ENCODE results near the gene RAB4A. TPM values are rescaled to one million over a fixed set of nuclear protein-coding genes. Genes with fewer than 3 reads are reported as not detected.
A peak's percentile ranks its signal among the peaks of the same experiment; 100 is the strongest.

RAB4A gene
- total and polyA plus RNA-seq, 9 of the 15 experiments (the other 6 are each of a cell fraction or from before 2014, with no cell fraction given): 8.3 to 61.0 (median 26.7) TPM

GRCh38 chr1:229280037-229280828, 9.3 kb downstream of the RAB4A start:
- ATAC-seq (peak; percentile 62), DNase-seq (ENCODE audit: extremely low read depth in 1 of 4, low spot score in 3 of 4) (peak in 2 of 4 experiments; percentile 27 to 38), FAIRE-seq (peak; percentile 65)
- 5% methylated on average over 6 of the region's 6 CpGs for WGBS (ENCODE audit: insufficient coverage, low coverage, missing lambda C conversion rate)
- H3K36me3 ChIP-seq (ENCODE audit: control insufficient read depth, insufficient read depth, low read length): peaks cover 4% of the 10 kb centered on the region; the same call in 2 of the 3 replicates
- H2AFZ ChIP-seq (ENCODE audit: low read depth, low read length): no peak overlapping the region
- BruUV-seq (replicated peaks): no TSS peak
- H3K27ac ChIP-seq (ENCODE audit: extremely low read depth, low read depth, low read length): peak overlapping the region; percentile 38; the same call in 1 of the 3 replicates
- H3K9me3 ChIP-seq (replicated peaks; ENCODE audit: control insufficient read depth, insufficient read depth, low read depth, low read length): no peaks in the 10 kb centered on the region
- no peak overlapping the region for H3K9ac ChIP-seq (ENCODE audit: insufficient read depth in 1 of 2, low read depth in 2 of 2, low read length in 2 of 2)
- peaks cover 7% of the 10 kb centered on the region for H4K20me1 ChIP-seq (replicated peaks; ENCODE audit: control insufficient read depth, insufficient read depth, low read length)
- CTCF ChIA-PET (ENCODE audit: low intra/inter-chr PET ratio): no interaction called here
- in situ Hi-C loops (cut with MboI) (no loop called here), intact Hi-C loops (cut with micrococcal nuclease) (no loop called here)
- POLR2A ChIA-PET: interaction anchor here (1.0 to 1.1 kb wide), 2 partner anchors 11 to 228 kb away, joined by 3 to 6 read pairs; no protein-coding TSS in a partner anchor
- peaks cover 91% of the 10 kb centered on the region for H3K79me2 ChIP-seq (ENCODE audit: control insufficient read depth, insufficient read depth, low read length)
- H3K9me1 ChIP-seq (ENCODE audit: control insufficient read depth, insufficient read depth, low read length): no peaks in the 10 kb centered on the region
- no peaks in the 10 kb centered on the region for H3K27me3 ChIP-seq (ENCODE audit: control insufficient read depth in 2 of 2, insufficient read depth in 2 of 2, low read length in 2 of 2)
- H3K4me2 ChIP-seq (ENCODE audit: insufficient read depth, low read length): peak overlapping the region; percentile 36
- peaks cover 7 to 42% of the 10 kb centered on the region in 2 experiments for H3K4me1 ChIP-seq (replicated peaks in 1 of 2; ENCODE audit: control insufficient read depth in 2 of 2, insufficient read depth in 2 of 2, low read length in 2 of 2)
- H3K4me3 ChIP-seq: no peak overlapping the region
- TF ChIP-seq YY1 (IDR thresholded peaks at IDR 0.05; ENCODE audit: borderline replicate concordance in 1 of 3, control insufficient read depth in 1 of 3, extremely low read depth in 1 of 3, insufficient read depth in 3 of 3, insufficient read length in 1 of 3, insufficient replicate concordance in 2 of 3, low read depth in 1 of 3, low read length in 2 of 3) (no peak), ZNF518B (CRISPR knock-in tag; IDR thresholded peaks at IDR 0.05) (no peak), U2AF2 (optimal IDR thresholded peaks at IDR 0.05; ENCODE audit: low read depth, low read length) (no peak), OTX1 (CRISPR knock-in tag; IDR thresholded peaks at IDR 0.05) (no peak), SMARCA5 (IDR thresholded peaks at IDR 0.05) (0 out of 2 replicates have a peak, but pooled peaks have one; percentile 43), KAT8 (IDR thresholded peaks at IDR 0.05; ENCODE audit: low read depth) (no peak), MBD2 (IDR thresholded peaks at IDR 0.05; ENCODE audit: borderline replicate concordance, low read depth) (no peak), GABPA (tag; conservative IDR thresholded peaks at IDR 0.05; ENCODE audit: low read depth) (peak; percentile 39; the same call in 1 of the 2 replicates), ARID2 (IDR thresholded peaks at IDR 0.05) (no peak), SMARCE1 (IDR thresholded peaks at IDR 0.05) (peak; percentile 82), GTF2B (IDR thresholded peaks at IDR 0.05; ENCODE audit: extremely low read depth, insufficient read length) (no peak), ZNF134 (CRISPR knock-in tag; conservative IDR thresholded peaks at IDR 0.05) (no peak), ELF1 (tag; IDR thresholded peaks at IDR 0.05) (peak; percentile 46; the same call in 1 of the 2 replicates), ZNF217 (CRISPR knock-in tag; IDR thresholded peaks at IDR 0.05) (no peak), NFATC3 (IDR thresholded peaks at IDR 0.05) (no peak), ZNF384 (IDR thresholded peaks at IDR 0.05; ENCODE audit: low read depth, low read length) (no peak; the same call in 1 of the 2 replicates), CCNT2 (IDR thresholded peaks at IDR 0.05; ENCODE audit: borderline replicate concordance, extremely low read depth, insufficient read length, low read depth, low read length) (no peak), HDGF (IDR thresholded peaks at IDR 0.05) (no peak), RBM15 (IDR thresholded peaks at IDR 0.05; ENCODE audit: insufficient read depth, low read length) (no peak)
